Astrocyte (in vitro differentiated cells and primary cell): ENCODE results near the gene NFATC4.

Experiments
- CTCF ChIP-seq: IDR thresholded peaks from 2 replicates; pipeline ENCODE4 v1.5.1; 2011; ENCODE audit warnings: low read depth, mild to moderate bottlenecking, inconsistent platforms, low read length, moderate library complexity; ENCODE audit not compliant: insufficient read depth
- EZH2 ChIP-seq: IDR thresholded peaks from 2 replicates; pipeline ENCODE4 v1.6.1; 2012; ENCODE audit warnings: mild to moderate bottlenecking, low read length, inconsistent platforms; ENCODE audit not compliant: insufficient read depth

GRCh38 chr14:24369463-24369862, 1.5 kb downstream of the NFATC4 start:
- TF ChIP-seq CTCF (no peak), EZH2 (no peak)
